ENCODE data around the gene INSIG2. TPM values are rescaled to one million over a fixed set of nuclear protein-coding genes. Genes with fewer than 3 reads are reported as not detected.

The INSIG2 gene
- total RNA-seq, 1 donor from 2014 or later, result 11.9 TPM

- no peak for DNase-seq (ENCODE audit: low read depth in 2 of 2)
Observed at GRCh38 chr2:118127250-118127649, 39.0 kb downstream of the INSIG2 start.

GRCh38 chr2:118128826-118129225 is 40.6 kb downstream of the INSIG2 start:
- DNase-seq (ENCODE audit: low read depth in 2 of 2), result no peak

GRCh38 chr2:118130385-118130784 is 42.1 kb downstream of the INSIG2 start:
- DNase-seq (ENCODE audit: low read depth in 2 of 2), result no peak

DNA sequence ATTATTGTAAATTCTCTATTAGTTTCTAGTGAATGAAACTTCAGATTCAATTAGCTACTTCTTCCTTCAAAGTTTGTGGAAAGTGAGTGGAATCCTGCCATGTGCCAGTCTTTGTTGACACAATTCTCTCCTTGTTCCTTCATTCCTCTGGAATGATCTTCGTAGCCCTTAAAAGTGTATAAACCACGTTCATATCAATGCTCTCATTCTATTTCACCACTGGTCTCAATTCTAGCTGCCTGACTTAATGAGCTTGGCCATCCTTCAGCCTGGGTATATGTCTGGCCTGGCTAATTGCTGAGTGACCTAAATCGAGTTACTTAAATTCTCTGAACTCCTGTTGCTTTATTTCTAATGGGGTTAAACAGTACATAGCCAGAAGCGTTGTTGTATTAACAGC is 43.5 kb downstream of the INSIG2 start:
- no peak for DNase-seq (ENCODE audit: low read depth in 2 of 2)

DNA sequence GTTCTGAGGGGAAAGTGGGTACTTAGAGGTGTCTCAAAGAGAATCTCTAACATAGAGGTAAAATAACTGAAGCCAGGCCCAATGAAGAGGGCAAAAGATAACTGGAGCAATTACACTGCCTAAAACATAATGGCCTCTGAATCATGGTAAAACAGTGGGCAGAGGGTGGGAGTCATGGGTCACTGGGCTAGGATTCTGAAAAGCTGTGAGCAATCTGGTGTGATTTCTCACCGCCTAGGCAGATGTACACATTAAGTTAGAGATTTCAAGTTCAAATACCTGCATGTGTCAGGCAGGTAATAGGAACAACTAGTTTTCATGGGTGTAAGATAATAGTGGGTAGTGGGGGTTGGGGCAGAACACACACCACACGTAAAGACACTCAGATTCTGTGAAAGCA is 45.6 kb downstream of the INSIG2 start:
- no peak for DNase-seq (ENCODE audit: low read depth in 2 of 2)

DNA sequence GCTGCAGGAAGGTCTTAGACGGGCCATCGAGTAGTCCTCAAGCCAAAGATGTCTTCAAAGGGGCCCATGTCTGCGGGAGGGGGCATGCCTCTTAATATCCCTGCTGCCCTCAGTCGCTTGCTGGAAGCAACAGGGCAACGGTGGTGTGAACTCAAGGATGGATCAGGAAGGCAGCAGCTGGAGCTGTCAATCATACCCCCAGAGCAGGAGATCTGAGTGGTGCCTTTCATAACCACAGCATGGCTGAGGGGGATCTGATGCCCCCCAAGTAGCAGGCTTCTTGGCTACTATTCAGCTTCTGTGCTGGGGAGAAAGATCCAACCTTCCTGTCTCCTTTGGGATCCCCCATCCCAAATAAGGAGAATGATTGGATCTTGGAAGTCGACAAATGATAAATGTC is 46.4 kb downstream of the INSIG2 start:
- no peak for DNase-seq (ENCODE audit: low read depth in 2 of 2)

- no peak for DNase-seq (ENCODE audit: low read depth in 2 of 2)
Observed at GRCh38 chr2:118145207-118145606, 56.9 kb downstream of the INSIG2 start.

GRCh38 chr2:118145806-118146205 is 57.5 kb downstream of the INSIG2 start:
- DNase-seq (ENCODE audit: low read depth in 2 of 2), result no peak

DNA sequence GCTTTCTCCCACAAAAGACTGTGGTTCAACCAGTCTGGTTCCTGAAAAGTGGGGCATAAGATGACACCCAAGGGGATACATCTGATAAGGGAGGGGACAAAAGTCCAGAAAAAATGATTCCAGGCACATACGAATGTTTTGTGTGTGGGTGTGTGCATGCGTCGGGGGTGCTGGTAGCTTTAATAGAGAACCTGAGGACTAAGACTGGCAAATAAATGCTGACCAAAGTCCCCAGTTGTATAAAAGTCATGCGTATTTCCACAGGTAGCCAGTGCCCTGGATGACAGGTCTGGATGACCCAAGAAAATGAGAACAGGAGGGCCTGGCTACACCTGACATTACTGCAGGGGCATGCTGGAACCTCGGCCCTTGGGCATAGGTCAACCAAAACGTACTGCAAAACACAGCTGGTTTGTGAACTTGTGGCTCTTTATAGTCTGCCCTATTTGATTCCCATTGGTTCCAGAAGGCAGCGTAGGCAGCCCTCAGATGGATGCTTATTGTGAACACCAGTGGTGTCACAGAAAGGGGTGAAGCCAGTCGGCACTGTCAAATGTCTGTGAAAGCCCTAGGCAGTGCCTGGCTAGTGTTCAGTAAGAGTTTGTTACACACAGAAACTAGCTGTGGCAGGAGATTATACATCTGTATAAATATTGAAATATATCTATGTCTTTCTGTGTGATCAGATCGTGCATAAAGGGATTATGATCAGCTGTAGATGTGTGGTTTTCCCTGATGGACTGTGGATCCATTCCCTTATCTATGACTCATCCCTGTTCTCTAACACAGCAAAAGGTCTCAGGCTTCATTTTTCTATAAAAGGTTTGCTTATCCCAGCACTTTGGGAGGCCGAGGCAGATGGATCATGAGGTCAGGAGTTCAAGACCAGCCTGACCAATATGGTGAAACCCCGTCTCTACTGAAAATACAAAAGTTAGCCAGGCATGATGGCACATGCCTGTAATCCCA is 58.3 kb downstream of the INSIG2 start:
- DNase-seq (ENCODE audit: low read depth in 2 of 2), result no peak

DNA sequence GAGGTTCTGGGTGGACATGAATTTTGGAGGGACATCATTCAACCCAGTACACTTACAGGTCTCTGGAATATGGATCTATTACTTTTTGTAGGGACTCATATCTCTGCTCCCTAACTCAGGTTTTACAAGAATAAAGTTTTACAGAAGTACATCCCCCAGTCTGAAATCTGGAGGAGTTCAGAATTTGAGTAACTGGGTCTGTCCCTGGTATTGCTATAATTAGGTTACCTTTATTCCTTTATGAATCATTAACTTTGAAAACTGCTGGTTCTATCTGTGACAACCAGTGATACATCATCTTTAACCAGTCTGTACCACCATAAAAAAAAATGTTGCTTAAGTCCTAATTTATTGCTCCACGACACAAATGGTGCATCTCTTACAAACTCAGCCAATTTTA is 59.9 kb downstream of the INSIG2 start:
- DNase-seq (ENCODE audit: low read depth in 2 of 2), result no peak

DNA sequence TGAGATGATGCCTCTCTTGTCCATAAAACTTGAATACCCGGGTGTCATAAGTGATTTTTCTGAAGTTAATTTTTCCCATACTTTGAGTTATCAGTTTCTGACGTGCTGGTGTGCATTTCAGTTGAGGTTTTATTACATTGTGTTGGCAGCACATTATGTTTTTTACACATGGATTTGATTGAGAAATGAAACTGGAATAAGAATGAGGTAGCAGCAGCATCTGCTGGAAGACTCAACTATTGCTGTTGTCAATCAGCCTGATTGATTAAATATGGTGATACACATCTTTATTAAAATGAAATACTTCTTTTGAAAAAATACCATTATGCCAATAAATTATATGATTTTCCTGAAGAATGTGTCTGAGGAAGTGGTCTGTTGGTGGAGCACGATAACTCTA is 60.5 kb downstream of the INSIG2 start:
- peak; percentile 15 to 18 for DNase-seq (ENCODE audit: low read depth in 2 of 2)

DNA sequence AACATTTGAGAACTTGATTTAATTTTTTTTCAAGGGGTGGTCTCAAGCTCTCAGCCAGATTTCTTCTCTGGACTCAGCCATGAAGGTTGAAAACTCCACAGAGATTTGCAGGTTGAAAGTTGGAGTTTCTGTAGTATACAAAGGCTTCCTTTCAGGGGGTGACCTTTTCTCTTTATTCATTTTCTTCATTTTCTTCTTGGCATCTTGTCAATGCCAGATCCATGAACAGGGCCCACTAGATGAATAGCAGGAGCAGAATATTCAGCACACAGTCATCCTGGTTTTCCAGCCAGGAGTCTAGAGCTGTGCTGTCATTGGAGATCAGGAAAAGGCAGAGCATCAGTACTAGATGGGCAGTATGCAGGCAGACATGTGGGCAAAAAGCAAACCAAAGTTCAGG is 62.0 kb downstream of the INSIG2 start:
- no peak for DNase-seq (ENCODE audit: low read depth in 2 of 2)

DNA sequence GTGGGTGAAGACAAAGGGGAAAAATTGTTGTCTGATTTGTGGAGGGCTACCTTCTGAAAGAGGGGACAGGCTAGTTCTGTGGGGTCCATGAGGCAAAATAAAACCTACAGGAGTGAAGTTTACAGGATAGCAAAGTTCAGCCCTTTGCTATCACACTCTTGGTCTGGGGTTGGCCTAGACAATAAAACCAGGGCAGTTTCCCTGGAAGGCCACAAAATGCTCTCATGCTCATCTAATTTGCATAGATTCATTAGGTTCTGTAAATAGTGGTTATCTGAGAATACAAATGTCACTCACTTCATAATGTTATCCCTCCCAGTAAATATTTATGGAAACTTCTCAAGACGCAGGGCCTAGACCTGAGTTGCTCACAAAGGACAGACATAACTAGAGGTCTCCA is 63.6 kb downstream of the INSIG2 start:
- no peak for DNase-seq (ENCODE audit: low read depth in 2 of 2)

DNA sequence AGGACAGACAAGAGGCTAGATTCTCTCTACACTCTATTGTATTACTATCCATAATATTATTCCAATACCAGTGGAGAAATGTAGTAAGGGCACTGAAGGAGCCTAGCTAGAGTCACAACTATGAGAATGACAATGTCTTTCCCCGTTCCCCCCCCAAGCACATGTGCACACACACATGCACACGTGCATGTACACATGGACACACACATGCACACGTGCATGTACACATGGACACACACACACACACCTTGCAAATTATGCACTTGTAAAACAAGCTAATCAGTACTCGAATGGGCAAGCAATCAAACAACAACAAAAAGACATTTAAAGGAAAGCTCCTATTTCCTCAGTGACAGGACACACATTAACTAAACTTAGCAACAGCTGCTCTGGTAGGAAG is 65.2 kb downstream of the INSIG2 start:
- no peak for DNase-seq (ENCODE audit: low read depth in 2 of 2)

DNA sequence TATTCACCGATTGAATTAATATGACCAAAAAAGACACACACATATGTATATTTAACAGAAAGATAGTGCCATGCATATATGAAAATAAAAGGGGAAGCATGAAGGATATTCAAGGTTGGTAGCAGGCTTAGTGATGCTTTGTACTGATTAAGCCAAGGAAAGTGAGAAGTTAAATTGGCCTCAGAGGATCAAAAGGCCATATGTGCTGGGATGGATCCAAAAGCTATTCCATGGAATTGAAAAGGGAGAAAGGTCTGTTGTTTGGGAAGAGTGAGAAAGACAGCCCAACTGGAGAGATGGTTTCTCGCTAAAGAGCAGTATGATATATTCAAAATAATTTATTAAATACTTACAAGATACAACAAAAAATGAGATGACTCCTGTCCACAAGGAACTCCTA is 65.9 kb downstream of the INSIG2 start:
- DNase-seq (ENCODE audit: low read depth in 2 of 2), result no peak

Other genes with a start within 250 kb of the INSIG2 start
- 17.7 and 23.3 TPM in 2 replicates for gene CCDC93, start 74.4 kb upstream of the INSIG2 start, total RNA-seq

Data from dermis microvascular lymphatic vessel endothelial cell (primary cell).